HCT116 (cell line): ENCODE data around the gene UVSSA. TPM values are rescaled to one million over a fixed set of nuclear protein-coding genes. Genes with fewer than 3 reads are reported as not detected.

Source experiments
- ATAC-seq: fragments of 200-7000 bp; cut with Tn5 transposase; 2 replicates; pipeline ENCODE4 v1.9.1; 2020; ENCODE audit warnings: mild to moderate bottlenecking, moderate library complexity
- BruUV-seq: library from RNA; stranded (reverse); fragments of 400-500 nt; replicated peaks from 2 replicates; lab custom pipeline; 2021; lab: Mats Ljungman, UMichigan
- CTCF ChIA-PET: fragments of 300-600 bp; sonication (Branson Sonifier 250); formaldehyde crosslinking; loops from one replicate; lab custom pipeline; 2021; ENCODE audit warnings: antibody characterized with exemption; lab: Charles Lee
- POLR2A ChIA-PET: fragments of 300-600, 350-600 bp; sonication (Branson Sonifier 250); formaldehyde crosslinking; loops from one replicate; lab custom pipeline; 2021; ENCODE audit warnings: antibody characterized with exemption; lab: Charles Lee
- RAD21 ChIA-PET, 2 experiments: fragments of 300-600 bp; sonication (Branson Sonifier 250); formaldehyde crosslinking; loops; one replicate each; lab custom pipeline; 2023; ENCODE audit warnings: low total read pairs in 2 of 2; ENCODE audit not compliant: uncharacterized antibody in 2 of 2, unreplicated experiment in 2 of 2, low non-redundant PET in 1 of 2; lab: Charles Lee
- DNase-seq: peaks from one replicate; pipeline ENCODE4 v3.0.0-alpha.2; 2010; ENCODE audit warnings: low read depth, low spot score
- H2AFZ ChIP-seq: fragments of 200-600 bp; shearing (Covaris generic), sonication (generic); 2 replicates; pipeline ENCODE4 v1.6.1; 2017; ENCODE audit warnings: low read depth, mixed run types, mixed read lengths, antibody characterized with exemption, low read length; ENCODE audit not compliant: poor library complexity, severe bottlenecking
- H3K27ac ChIP-seq: 2 replicates; pipeline ENCODE4 v1.5.1; 2012; ENCODE audit warnings: low read depth, low read length
- H3K27me3 ChIP-seq: fragments of 200-600 bp; sonication (generic); 2 replicates; pipeline ENCODE4 v1.6.1; 2016; ENCODE audit warnings: mixed run types, low read length, mixed read lengths; ENCODE audit not compliant: insufficient read depth
- H3K36me3 ChIP-seq, 2 experiments: fragments of 200-500 bp in 1 of 2; fragments of 200-600 bp in 1 of 2; sonication (Bioruptor generic) in 1 of 2; sonication (generic) in 1 of 2; 2 replicates each; pipeline versions ENCODE4 v1.5.1 to v1.6.1; 2014 to 2016; ENCODE audit warnings: low read length in 2 of 2, inconsistent platforms in 1 of 2, mixed read lengths in 1 of 2, mixed run types in 1 of 2; ENCODE audit not compliant: insufficient read depth in 2 of 2, control insufficient read depth in 1 of 2
- H3K4me1 ChIP-seq, 2 experiments: fragments of 200-600 bp in 1 of 2; sonication (generic) in 1 of 2; 2 replicates each; pipeline versions ENCODE4 v1.5.1 to v1.6.1; 2012 to 2017; ENCODE audit warnings: low read length in 2 of 2, inconsistent platforms in 1 of 2, mild to moderate bottlenecking in 1 of 2, mixed read lengths in 1 of 2, mixed run types in 1 of 2, moderate library complexity in 1 of 2; ENCODE audit not compliant: insufficient read depth in 2 of 2, control insufficient read depth in 1 of 2
- H3K4me2 ChIP-seq: fragments of 200-600 bp; sonication (generic); 2 replicates; pipeline ENCODE4 v1.6.1; 2017; ENCODE audit warnings: mixed run types, low read length, mixed read lengths
- H3K4me3 ChIP-seq, 2 experiments: fragments of 200-600 bp in 1 of 2; sonication (generic) in 1 of 2; replicated peaks in 1 of 2; 2 replicates each; pipeline ENCODE4 v1.5.1; 2011 to 2016; ENCODE audit warnings: low read length in 2 of 2, control low read depth in 1 of 2, low read depth in 1 of 2, mild to moderate bottlenecking in 1 of 2, mixed read lengths in 1 of 2, mixed run types in 1 of 2
- H3K79me2 ChIP-seq: fragments of 200-600 bp; sonication (generic); 2 replicates; pipeline ENCODE4 v1.6.1; 2017; ENCODE audit warnings: mild to moderate bottlenecking, mixed run types, low read length, moderate library complexity, mixed read lengths; ENCODE audit not compliant: insufficient read depth
- H3K9ac ChIP-seq: fragments of 200-600 bp; sonication (generic); 2 replicates; pipeline ENCODE4 v1.6.1; 2016; ENCODE audit warnings: low read length, mixed read lengths
- H3K9me2 ChIP-seq: fragments of 200-600 bp; sonication (generic), shearing (Covaris generic); 2 replicates; pipeline ENCODE4 v1.6.1; 2017; ENCODE audit warnings: mixed run types, mild to moderate bottlenecking, moderate library complexity; ENCODE audit not compliant: insufficient read depth
- H3K9me3 ChIP-seq, 2 experiments: fragments of 200-500 bp in 1 of 2; fragments of 200-600 bp in 1 of 2; sonication (Bioruptor generic) in 1 of 2; sonication (generic) in 1 of 2; 2 replicates each; pipeline ENCODE4 v1.6.1; 2014 to 2017; ENCODE audit warnings: low read length in 2 of 2, mixed read lengths in 2 of 2, inconsistent platforms in 1 of 2, low read depth in 1 of 2, mild to moderate bottlenecking in 1 of 2, mixed run types in 1 of 2, moderate library complexity in 1 of 2; ENCODE audit not compliant: control insufficient read depth in 1 of 2, insufficient read depth in 1 of 2
- H4K20me1 ChIP-seq: fragments of 200-600 bp; sonication (generic), shearing (Covaris generic); 2 replicates; pipeline ENCODE4 v1.6.1; 2017; ENCODE audit warnings: mixed run types, mild to moderate bottlenecking, moderate library complexity; ENCODE audit not compliant: insufficient read depth
- CBX3 ChIP-seq: IDR thresholded peaks from 2 replicates; pipeline ENCODE4 v1.6.1; 2012; ENCODE audit warnings: low read depth
- EGR1 ChIP-seq: IDR thresholded peaks from 2 replicates; pipeline ENCODE4 v1.6.1; 2012; ENCODE audit warnings: low read depth
- EZH2 ChIP-seq: fragments of 200-600 bp; sonication (generic); IDR thresholded peaks from 2 replicates; pipeline ENCODE4 v1.6.1; 2017; ENCODE audit warnings: antibody characterized with exemption, mixed run types
- FOSL1 ChIP-seq: IDR thresholded peaks from 2 replicates; pipeline ENCODE4 v1.6.1; 2012; ENCODE audit warnings: low read depth
- JUND ChIP-seq: IDR thresholded peaks from 2 replicates; pipeline ENCODE4 v1.6.1; 2012
- MAX ChIP-seq: IDR thresholded peaks from 2 replicates; pipeline ENCODE4 v1.6.1; 2012
- POLR2A ChIP-seq: IDR thresholded peaks from 2 replicates; pipeline ENCODE4 v1.7.0; 2011; ENCODE audit warnings: borderline replicate concordance; ENCODE audit not compliant: insufficient read depth, insufficient read length; ENCODE audit errors: extremely low read depth
- POLR2AphosphoS5 ChIP-seq: IDR thresholded peaks from 2 replicates; pipeline ENCODE4 v1.6.1; 2011; ENCODE audit warnings: mild to moderate bottlenecking, low read depth, low read length, moderate library complexity
- RAD21 ChIP-seq: IDR thresholded peaks from 2 replicates; pipeline ENCODE4 v1.6.1; 2012; ENCODE audit warnings: low read depth, mild to moderate bottlenecking
- SIN3A ChIP-seq: IDR thresholded peaks from 2 replicates; pipeline ENCODE4 v1.6.1; 2012; ENCODE audit warnings: low read depth
- SP1 ChIP-seq: IDR thresholded peaks from 2 replicates; pipeline ENCODE4 v1.6.1; 2012; ENCODE audit warnings: low read depth
- SRF ChIP-seq: IDR thresholded peaks from 2 replicates; pipeline ENCODE4 v1.6.1; 2012; ENCODE audit warnings: low read depth
- TCF7L2 ChIP-seq: IDR thresholded peaks from 2 replicates; pipeline ENCODE4 v1.7.0; 2011; ENCODE audit warnings: borderline replicate concordance, inconsistent platforms; ENCODE audit not compliant: insufficient read depth, insufficient read length; ENCODE audit errors: extremely low read depth
- YY1 ChIP-seq: IDR thresholded peaks from 2 replicates; pipeline ENCODE4 v1.6.1; 2011; ENCODE audit warnings: low read length, low read depth, moderate library complexity, mild to moderate bottlenecking; ENCODE audit not compliant: insufficient replicate concordance; ENCODE audit errors: extremely low read depth
- ZBTB33 ChIP-seq: IDR thresholded peaks from 2 replicates; pipeline ENCODE4 v1.6.1; 2011; ENCODE audit warnings: mild to moderate bottlenecking, low read length, moderate library complexity; ENCODE audit not compliant: insufficient replicate concordance; ENCODE audit errors: extremely low read depth
- ZFX ChIP-seq: fragments of 450-650 bp; IDR thresholded peaks from 2 replicates; pipeline ENCODE4 v1.6.1; 2017
- ZNF274 ChIP-seq: fragments of 200-500 bp; sonication (Bioruptor generic); IDR thresholded peaks from 2 replicates; pipeline ENCODE4 v1.6.1; 2014; ENCODE audit warnings: mild to moderate bottlenecking, low read depth, low read length, inconsistent platforms
- intact Hi-C: fragments of 100-400 bp; cut with micrococcal nuclease; formaldehyde crosslinking; loops from 2 replicates; pipeline ENCODE4 v1.10.0; 2022
- total RNA-seq: library from RNA; stranded (reverse); gene quantifications from one replicate; pipeline ENCODE4 v1.2.1, GENCODE V29; 2021; ENCODE audit not compliant: unreplicated experiment
- TF ChIP-seq, protein P1 (sequence below): IDR thresholded peaks from 2 replicates; pipeline ENCODE4 v1.6.1; 2012
- TF ChIP-seq, protein P2 (sequence below), 3 experiments: fragments of 200-600 bp in 1 of 3; sonication (generic) in 1 of 3; IDR thresholded peaks in 2 of 3; conservative IDR thresholded peaks in 1 of 3; 2 replicates each; pipeline ENCODE4 v1.5.1; 2012 to 2017; ENCODE audit warnings: low read depth in 2 of 3, low read length in 2 of 3, antibody characterized with exemption in 1 of 3, borderline replicate concordance in 1 of 3, control low read depth in 1 of 3, mild to moderate bottlenecking in 1 of 3, mixed read lengths in 1 of 3, mixed run types in 1 of 3, moderate library complexity in 1 of 3; ENCODE audit not compliant: insufficient read depth in 1 of 3
- TF ChIP-seq, protein P3 (sequence below): IDR thresholded peaks from 2 replicates; pipeline ENCODE4 v1.6.1; 2012; ENCODE audit warnings: low read depth

The UVSSA gene
- total RNA-seq, 1 experiment from 2014 or later: 30.5 TPM

GRCh38 chr4:1413204-1413663, 66.2 kb downstream of the UVSSA start:
- CTCF ChIA-PET: no interaction called here
- DNase-seq (no peak), ATAC-seq (no peak)
- intact Hi-C loops: no loop called here
- POLR2A ChIA-PET: no interaction called here
- no peaks in the 10 kb centered on the region for H3K27me3 ChIP-seq
- H3K4me3 ChIP-seq: no peak overlapping the region
- H4K20me1 ChIP-seq: no peaks in the 10 kb centered on the region
- no peaks in the 10 kb centered on the region for H3K36me3 ChIP-seq
- H3K9ac ChIP-seq: no peak overlapping the region
- BruUV-seq: no TSS peak
- no peaks in the 10 kb centered on the region for H3K9me2 ChIP-seq
- H2AFZ ChIP-seq: no peak overlapping the region
- H3K9me3 ChIP-seq: no peaks in the 10 kb centered on the region
- RAD21 ChIA-PET: no interaction called here
- no peak overlapping the region for H3K27ac ChIP-seq
- H3K79me2 ChIP-seq: no peaks in the 10 kb centered on the region
- TF ChIP-seq ZFX (no peak), TCF7L2 (no peak), ZNF274 (no peak), SP1 (no peak), JUND (no peak), EZH2 (no peak), YY1 (no peak), SRF (no peak), MAX (no peak), CBX3 (no peak), RAD21 (no peak), EGR1 (no peak), FOSL1 (no peak), ZBTB33 (no peak), POLR2A (no peak), SIN3A (no peak), POLR2AphosphoS5 (no peak)
- TF ChIP-seq, protein P1, sequence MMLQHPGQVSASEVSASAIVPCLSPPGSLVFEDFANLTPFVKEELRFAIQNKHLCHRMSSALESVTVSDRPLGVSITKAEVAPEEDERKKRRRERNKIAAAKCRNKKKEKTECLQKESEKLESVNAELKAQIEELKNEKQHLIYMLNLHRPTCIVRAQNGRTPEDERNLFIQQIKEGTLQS: no peak
- TF ChIP-seq, protein P2, sequence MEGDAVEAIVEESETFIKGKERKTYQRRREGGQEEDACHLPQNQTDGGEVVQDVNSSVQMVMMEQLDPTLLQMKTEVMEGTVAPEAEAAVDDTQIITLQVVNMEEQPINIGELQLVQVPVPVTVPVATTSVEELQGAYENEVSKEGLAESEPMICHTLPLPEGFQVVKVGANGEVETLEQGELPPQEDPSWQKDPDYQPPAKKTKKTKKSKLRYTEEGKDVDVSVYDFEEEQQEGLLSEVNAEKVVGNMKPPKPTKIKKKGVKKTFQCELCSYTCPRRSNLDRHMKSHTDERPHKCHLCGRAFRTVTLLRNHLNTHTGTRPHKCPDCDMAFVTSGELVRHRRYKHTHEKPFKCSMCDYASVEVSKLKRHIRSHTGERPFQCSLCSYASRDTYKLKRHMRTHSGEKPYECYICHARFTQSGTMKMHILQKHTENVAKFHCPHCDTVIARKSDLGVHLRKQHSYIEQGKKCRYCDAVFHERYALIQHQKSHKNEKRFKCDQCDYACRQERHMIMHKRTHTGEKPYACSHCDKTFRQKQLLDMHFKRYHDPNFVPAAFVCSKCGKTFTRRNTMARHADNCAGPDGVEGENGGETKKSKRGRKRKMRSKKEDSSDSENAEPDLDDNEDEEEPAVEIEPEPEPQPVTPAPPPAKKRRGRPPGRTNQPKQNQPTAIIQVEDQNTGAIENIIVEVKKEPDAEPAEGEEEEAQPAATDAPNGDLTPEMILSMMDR (IDR thresholded peaks at IDR 0.05 in 2 of 3, conservative IDR thresholded peaks at IDR 0.05 in 1 of 3; ENCODE audit: borderline replicate concordance in 1 of 3, insufficient read depth in 1 of 3, low read depth in 2 of 3, low read length in 2 of 3): no peak
- TF ChIP-seq, protein P3, sequence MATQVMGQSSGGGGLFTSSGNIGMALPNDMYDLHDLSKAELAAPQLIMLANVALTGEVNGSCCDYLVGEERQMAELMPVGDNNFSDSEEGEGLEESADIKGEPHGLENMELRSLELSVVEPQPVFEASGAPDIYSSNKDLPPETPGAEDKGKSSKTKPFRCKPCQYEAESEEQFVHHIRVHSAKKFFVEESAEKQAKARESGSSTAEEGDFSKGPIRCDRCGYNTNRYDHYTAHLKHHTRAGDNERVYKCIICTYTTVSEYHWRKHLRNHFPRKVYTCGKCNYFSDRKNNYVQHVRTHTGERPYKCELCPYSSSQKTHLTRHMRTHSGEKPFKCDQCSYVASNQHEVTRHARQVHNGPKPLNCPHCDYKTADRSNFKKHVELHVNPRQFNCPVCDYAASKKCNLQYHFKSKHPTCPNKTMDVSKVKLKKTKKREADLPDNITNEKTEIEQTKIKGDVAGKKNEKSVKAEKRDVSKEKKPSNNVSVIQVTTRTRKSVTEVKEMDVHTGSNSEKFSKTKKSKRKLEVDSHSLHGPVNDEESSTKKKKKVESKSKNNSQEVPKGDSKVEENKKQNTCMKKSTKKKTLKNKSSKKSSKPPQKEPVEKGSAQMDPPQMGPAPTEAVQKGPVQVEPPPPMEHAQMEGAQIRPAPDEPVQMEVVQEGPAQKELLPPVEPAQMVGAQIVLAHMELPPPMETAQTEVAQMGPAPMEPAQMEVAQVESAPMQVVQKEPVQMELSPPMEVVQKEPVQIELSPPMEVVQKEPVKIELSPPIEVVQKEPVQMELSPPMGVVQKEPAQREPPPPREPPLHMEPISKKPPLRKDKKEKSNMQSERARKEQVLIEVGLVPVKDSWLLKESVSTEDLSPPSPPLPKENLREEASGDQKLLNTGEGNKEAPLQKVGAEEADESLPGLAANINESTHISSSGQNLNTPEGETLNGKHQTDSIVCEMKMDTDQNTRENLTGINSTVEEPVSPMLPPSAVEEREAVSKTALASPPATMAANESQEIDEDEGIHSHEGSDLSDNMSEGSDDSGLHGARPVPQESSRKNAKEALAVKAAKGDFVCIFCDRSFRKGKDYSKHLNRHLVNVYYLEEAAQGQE: no peak
- no peak overlapping the region for H3K4me2 ChIP-seq
- H3K4me1 ChIP-seq: no peaks in the 10 kb centered on the region
